GM19468 (cell line): ENCODE data around the gene APP.

Source experiments
- ATAC-seq: cut with Tn5 transposase; IDR thresholded peaks from one replicate; pipeline ENCODE4 v1.9.1; 2021; ENCODE audit warnings: mild to moderate bottlenecking, moderate library complexity, moderate number of reproducible peaks; ENCODE audit not compliant: unreplicated experiment; ENCODE audit errors: extremely low read depth

The APP gene

GRCh38 chr21:25857308-25858074 is 313.1 kb downstream of the APP start:
- no peak for ATAC-seq

GRCh38 chr21:25855576-25855975 is 315.0 kb downstream of the APP start:
- ATAC-seq: no peak

- no peak for ATAC-seq
These were observed 320.3 kb downstream of the APP start for GRCh38 chr21:25850126-25850842.

GRCh38 chr21:25848309-25848708 is 322.3 kb downstream of the APP start:
- no peak for ATAC-seq

- peak; percentile 26 for ATAC-seq
These were observed 324.8 kb downstream of the APP start for GRCh38 chr21:25845729-25846256.

GRCh38 chr21:25842925-25843324 is 327.6 kb downstream of the APP start:
- no peak for ATAC-seq

- ATAC-seq: no peak
These were observed 331.8 kb downstream of the APP start for GRCh38 chr21:25838809-25839208.

GRCh38 chr21:25837533-25838265 is 332.9 kb downstream of the APP start:
- ATAC-seq: no peak

GRCh38 chr21:25836396-25836795 is 334.2 kb downstream of the APP start:
- ATAC-seq: no peak

GRCh38 chr21:25834381-25834780 is 336.2 kb downstream of the APP start:
- no peak for ATAC-seq

GRCh38 chr21:25831300-25831960 is 339.1 kb downstream of the APP start:
- ATAC-seq: no peak
